Hepatocyte (in vitro differentiated cells): Measurements from ENCODE around the gene CDH4. TPM values are rescaled to one million over a fixed set of nuclear protein-coding genes. Genes with fewer than 3 reads are reported as not detected.

Source experiments
- DNase-seq: peaks from one replicate; pipeline ENCODE4 v3.0.0-alpha.2; 2016; ENCODE audit warnings: low spot score
- H2AFZ ChIP-seq: fragments of 200-600 bp; sonication (generic); 2 replicates; pipeline ENCODE4 v1.6.0; 2016; ENCODE audit warnings: antibody characterized with exemption, mild to moderate bottlenecking
- H3K27ac ChIP-seq: fragments of 200-600 bp; sonication (generic); 2 replicates; pipeline ENCODE4 v1.5.1; 2016; ENCODE audit warnings: mild to moderate bottlenecking
- H3K27me3 ChIP-seq: fragments of 200-600 bp; sonication (generic); 2 replicates; pipeline ENCODE4 v1.6.1; 2016
- H3K36me3 ChIP-seq: fragments of 200-600 bp; sonication (generic); replicated peaks from 2 replicates; pipeline ENCODE4 v1.5.1; 2016; ENCODE audit warnings: low read depth; ENCODE audit not compliant: insufficient read depth
- H3K4me1 ChIP-seq: fragments of 200-600 bp; sonication (generic); 2 replicates; pipeline ENCODE4 v1.5.1; 2016; ENCODE audit warnings: mild to moderate bottlenecking, moderate library complexity; ENCODE audit not compliant: insufficient read depth
- H3K4me2 ChIP-seq: fragments of 200-600 bp; sonication (generic); 2 replicates; pipeline ENCODE4 v1.6.0; 2016
- H3K4me3 ChIP-seq: fragments of 200-600 bp; sonication (generic); 2 replicates; pipeline ENCODE4 v1.5.1; 2016; ENCODE audit warnings: mild to moderate bottlenecking
- H3K79me2 ChIP-seq: fragments of 200-600 bp; sonication (generic); 2 replicates; pipeline ENCODE4 v1.6.0; 2017; ENCODE audit warnings: mild to moderate bottlenecking
- H3K9me2 ChIP-seq: fragments of 200-600 bp; sonication (generic); replicated peaks from 2 replicates; pipeline ENCODE4 v1.6.0; 2017; ENCODE audit warnings: mild to moderate bottlenecking; ENCODE audit not compliant: insufficient read depth
- H3K9me3 ChIP-seq: fragments of 200-600 bp; sonication (generic); 2 replicates; pipeline ENCODE4 v1.5.1; 2016; ENCODE audit warnings: low read depth, mild to moderate bottlenecking
- H4K20me1 ChIP-seq: fragments of 200-600 bp; sonication (generic); 2 replicates; pipeline ENCODE4 v1.6.0; 2016; ENCODE audit warnings: mild to moderate bottlenecking; ENCODE audit not compliant: insufficient read depth, poor library complexity, severe bottlenecking
- CTCF ChIP-seq: fragments of 200-600 bp; sonication (generic); IDR thresholded peaks from 2 replicates; pipeline ENCODE4 v1.5.1; 2016; ENCODE audit warnings: antibody characterized with exemption, mild to moderate bottlenecking; ENCODE audit not compliant: poor library complexity
- EZH2 ChIP-seq: fragments of 200-600 bp; sonication (generic); IDR thresholded peaks from 2 replicates; pipeline ENCODE4 v1.6.1; 2016; ENCODE audit warnings: antibody characterized with exemption, mild to moderate bottlenecking, borderline replicate concordance
- EZH2phosphoT487 ChIP-seq: fragments of 200-600 bp; sonication (generic); IDR thresholded peaks from one replicate; pipeline ENCODE4 v1.6.1; 2018; ENCODE audit warnings: antibody characterized with exemption, mild to moderate bottlenecking, low read depth, moderate library complexity; ENCODE audit not compliant: unreplicated experiment, severe bottlenecking
- WGBS: methylation state at CpG from one replicate; pipeline ENCODE4 v1.1.6; 2016; ENCODE audit warnings: low lambda C conversion rate; ENCODE audit errors: missing lambda C conversion rate; 5-methylcytosine and 5-hydroxymethylcytosine counted together
- polyA plus RNA-seq: library from polyadenylated mRNA; unstranded; fragments of >200 nt; fragmentation: Nextera tagmentation; extraction: Ambion mirVana; gene quantifications from 2 replicates; pipeline ENCODE4 v1.2.1, GENCODE V29; 2016
- total RNA-seq: library from RNA; depleted of rRNA; stranded (reverse); fragments of >200 nt; gene quantifications from 2 replicates; pipeline ENCODE4 v1.2.3, GENCODE V29; 2014

The CDH4 gene
- total and polyA plus RNA-seq, 2 experiments from 2014 or later: 0.53 to 0.73 TPM

GRCh38 chr20:61790116-61790827, 538.2 kb downstream of the CDH4 start:
- H3K36me3 ChIP-seq: no peaks in the 10 kb centered on the region
- no peaks in the 10 kb centered on the region for H3K27me3 ChIP-seq
- no peak for TF ChIP-seq CTCF
- no peak for TF ChIP-seq EZH2
- TF ChIP-seq EZH2phosphoT487: no peak
- H3K4me2 ChIP-seq: no peak overlapping the region
- H3K9me2 ChIP-seq: no peaks in the 10 kb centered on the region
- H3K9me3 ChIP-seq: no peaks in the 10 kb centered on the region
- H3K4me1 ChIP-seq: no peaks in the 10 kb centered on the region
- no peak overlapping the region for H2AFZ ChIP-seq
- no peak for DNase-seq
- WGBS: 97% methylated on average over 2 of the region's 2 CpGs
- H4K20me1 ChIP-seq: no peaks in the 10 kb centered on the region
- H3K4me3 ChIP-seq: no peak overlapping the region
- H3K27ac ChIP-seq: no peak overlapping the region
- H3K79me2 ChIP-seq: no peaks in the 10 kb centered on the region

GRCh38 chr20:61791995-61792394, 539.9 kb downstream of the CDH4 start:
- no peak overlapping the region for H3K4me2 ChIP-seq
- no peaks in the 10 kb centered on the region for H4K20me1 ChIP-seq
- H2AFZ ChIP-seq: no peak overlapping the region
- no peaks in the 10 kb centered on the region for H3K4me1 ChIP-seq
- H3K36me3 ChIP-seq: no peaks in the 10 kb centered on the region
- TF ChIP-seq CTCF: no peak
- no peak for TF ChIP-seq EZH2phosphoT487
- TF ChIP-seq EZH2: no peak
- 91% methylated on average over 5 of the region's 6 CpGs for WGBS
- no peak for DNase-seq
- H3K9me3 ChIP-seq: no peaks in the 10 kb centered on the region
- H3K27ac ChIP-seq: no peak overlapping the region
- no peak overlapping the region for H3K4me3 ChIP-seq
- no peaks in the 10 kb centered on the region for H3K79me2 ChIP-seq
- no peaks in the 10 kb centered on the region for H3K27me3 ChIP-seq
- H3K9me2 ChIP-seq: no peaks in the 10 kb centered on the region

- no peak overlapping the region for H3K4me2 ChIP-seq
- no peaks in the 10 kb centered on the region for H3K27me3 ChIP-seq
- H3K9me3 ChIP-seq: no peaks in the 10 kb centered on the region
- H3K4me3 ChIP-seq: no peak overlapping the region
- no peaks in the 10 kb centered on the region for H3K36me3 ChIP-seq
- 82% methylated on average over 15 of the region's 15 CpGs for whole genome bisulfite sequencing
- no peak for DNase-seq
- no peaks in the 10 kb centered on the region for H3K79me2 ChIP-seq
- no peaks in the 10 kb centered on the region for H3K9me2 ChIP-seq
- no peaks in the 10 kb centered on the region for H3K4me1 ChIP-seq
- no peaks in the 10 kb centered on the region for H4K20me1 ChIP-seq
- H3K27ac ChIP-seq: no peak overlapping the region
- TF ChIP-seq EZH2: no peak
- TF ChIP-seq CTCF: no peak
- no peak for TF ChIP-seq EZH2phosphoT487
- H2AFZ ChIP-seq: no peak overlapping the region
Measured at GRCh38 chr20:61795669-61796630, 543.9 kb downstream of the CDH4 start.
